ENCODE measurements around the gene MYT1.

Gene MYT1

DNA sequence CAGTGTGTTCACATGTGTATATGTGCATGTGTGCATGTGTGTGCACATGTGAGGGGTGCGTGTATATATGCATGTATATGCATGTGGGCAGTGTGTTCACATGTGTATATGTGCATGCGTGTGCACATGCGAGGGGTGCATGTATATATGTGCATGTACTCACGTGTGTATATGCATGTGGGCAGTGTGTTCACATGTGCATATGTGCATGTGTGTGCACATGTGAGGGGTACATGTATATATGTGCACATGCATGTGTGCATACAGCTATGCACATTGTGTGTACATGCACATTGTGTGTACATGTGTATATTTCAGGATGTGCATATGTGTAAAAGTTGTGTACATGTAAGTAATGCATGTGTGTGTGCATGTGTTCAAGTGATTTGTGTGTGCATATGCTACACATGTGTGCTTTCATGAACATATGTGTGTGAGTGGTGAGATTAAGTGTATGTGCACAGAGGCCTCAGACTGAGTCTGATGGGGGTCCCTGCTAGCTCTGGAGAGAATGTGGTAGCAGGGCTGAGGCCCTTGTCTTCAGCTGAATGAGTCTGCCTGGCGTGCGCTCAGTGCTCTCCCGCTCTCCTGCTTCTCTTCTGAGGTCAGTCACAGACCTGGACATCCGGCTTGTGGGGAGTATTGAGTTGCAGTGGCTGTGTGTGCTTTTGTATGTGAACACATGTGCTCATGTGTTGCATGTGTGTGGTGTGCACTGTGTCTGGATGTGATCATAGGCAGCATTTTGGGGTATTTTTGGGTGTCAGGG is 19.9 kb upstream of the MYT1 start:
- H3K9me2 ChIP-seq (replicated peaks; ENCODE audit: insufficient read depth, low read length) = no peaks in the 10 kb centered on the region
- no peaks in the 10 kb centered on the region for H3F3A ChIP-seq (ENCODE audit: insufficient read depth, low read length)

DNA sequence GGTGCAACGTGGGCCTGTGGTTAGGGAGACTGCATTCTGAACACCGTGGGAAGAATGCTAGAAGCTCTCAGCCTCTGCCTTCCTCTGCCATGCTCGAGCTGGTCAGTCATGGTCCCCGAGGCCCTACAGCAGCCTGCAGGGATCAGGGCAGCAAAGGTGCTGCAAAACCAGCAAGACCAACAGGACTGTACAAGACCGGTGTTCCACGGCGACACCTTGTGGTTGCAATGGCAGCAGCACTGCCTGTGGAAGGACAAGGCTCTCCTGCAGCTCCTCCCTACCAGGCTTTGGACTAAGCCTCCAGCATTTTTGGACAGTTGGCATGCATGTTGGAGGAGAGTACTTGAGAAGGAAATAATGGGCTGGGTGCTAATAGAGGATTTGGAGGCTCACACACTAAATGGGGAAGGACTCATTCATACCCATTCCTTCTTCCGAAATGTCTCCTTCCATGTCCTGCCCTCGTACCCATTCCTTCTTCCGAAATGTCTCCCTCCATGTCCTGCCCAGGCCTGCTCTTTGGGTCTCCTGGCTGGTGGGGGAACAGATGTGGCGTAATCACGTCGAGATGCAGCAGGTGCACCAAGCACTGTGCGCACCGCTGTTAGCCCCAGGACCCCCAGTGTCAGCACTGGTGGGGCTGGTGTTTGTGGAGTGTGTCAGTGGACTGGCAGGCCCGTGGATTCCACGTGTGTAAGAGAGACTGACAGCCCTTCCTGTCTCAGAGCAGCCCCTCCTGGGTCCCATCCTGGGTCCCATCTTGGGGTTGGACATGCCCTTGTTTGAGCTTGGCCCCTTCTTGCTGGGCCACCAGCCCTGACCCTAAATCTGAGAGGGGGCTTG is 18.6 kb upstream of the MYT1 start:
- Histone ChIP-seq H3K27ac (ENCODE audit: low read length) (no peak overlapping the region), H3K27me3 (replicated peaks; ENCODE audit: insufficient read depth, low read length) (peaks cover 70% of the 10 kb centered on the region), H2AFZ (ENCODE audit: low read length) (no peak overlapping the region), H3K9ac (ENCODE audit: low read length) (no peak overlapping the region), H3K4me2 (ENCODE audit: low read depth, low read length) (no peak overlapping the region), H3K36me3 (replicated peaks; ENCODE audit: insufficient read depth, low read length) (no peaks in the 10 kb centered on the region), H3F3A (ENCODE audit: insufficient read depth, low read length) (no peaks in the 10 kb centered on the region), H3K4me3 (ENCODE audit: low read length) (no peak overlapping the region), H3K9me2 (replicated peaks; ENCODE audit: insufficient read depth, low read length) (no peaks in the 10 kb centered on the region), H3K4me1 (ENCODE audit: low read length) (no peaks in the 10 kb centered on the region), H4K20me1 (ENCODE audit: insufficient read depth, low read length) (no peaks in the 10 kb centered on the region), H3K79me2 (ENCODE audit: low read length) (no peaks in the 10 kb centered on the region), H3K9me3 (replicated peaks; ENCODE audit: insufficient read depth, low read length) (no peaks in the 10 kb centered on the region)
- TF ChIP-seq EZH2 (optimal IDR thresholded peaks at IDR 0.05; ENCODE audit: low read depth, low read length) = no peak
- TF ChIP-seq EZH2phosphoT487 (IDR thresholded peaks at IDR 0.05; ENCODE audit: low read length) = no peak
- TF ChIP-seq, protein P1, sequence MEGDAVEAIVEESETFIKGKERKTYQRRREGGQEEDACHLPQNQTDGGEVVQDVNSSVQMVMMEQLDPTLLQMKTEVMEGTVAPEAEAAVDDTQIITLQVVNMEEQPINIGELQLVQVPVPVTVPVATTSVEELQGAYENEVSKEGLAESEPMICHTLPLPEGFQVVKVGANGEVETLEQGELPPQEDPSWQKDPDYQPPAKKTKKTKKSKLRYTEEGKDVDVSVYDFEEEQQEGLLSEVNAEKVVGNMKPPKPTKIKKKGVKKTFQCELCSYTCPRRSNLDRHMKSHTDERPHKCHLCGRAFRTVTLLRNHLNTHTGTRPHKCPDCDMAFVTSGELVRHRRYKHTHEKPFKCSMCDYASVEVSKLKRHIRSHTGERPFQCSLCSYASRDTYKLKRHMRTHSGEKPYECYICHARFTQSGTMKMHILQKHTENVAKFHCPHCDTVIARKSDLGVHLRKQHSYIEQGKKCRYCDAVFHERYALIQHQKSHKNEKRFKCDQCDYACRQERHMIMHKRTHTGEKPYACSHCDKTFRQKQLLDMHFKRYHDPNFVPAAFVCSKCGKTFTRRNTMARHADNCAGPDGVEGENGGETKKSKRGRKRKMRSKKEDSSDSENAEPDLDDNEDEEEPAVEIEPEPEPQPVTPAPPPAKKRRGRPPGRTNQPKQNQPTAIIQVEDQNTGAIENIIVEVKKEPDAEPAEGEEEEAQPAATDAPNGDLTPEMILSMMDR (IDR thresholded peaks at IDR 0.05; ENCODE audit: low read length) = peak; percentile 33
- no peak for DNase-seq

More for the DNA sequence above, 19.9 kb upstream of the MYT1 start:
- Histone ChIP-seq H3K9ac (ENCODE audit: low read length) (no peak overlapping the region), H3K27ac (ENCODE audit: low read length) (no peak overlapping the region), H3K79me2 (ENCODE audit: low read length) (no peaks in the 10 kb centered on the region), H4K20me1 (ENCODE audit: insufficient read depth, low read length) (no peaks in the 10 kb centered on the region), H3K4me1 (ENCODE audit: low read length) (no peaks in the 10 kb centered on the region), H3K4me3 (ENCODE audit: low read length) (no peak overlapping the region), H3K36me3 (replicated peaks; ENCODE audit: insufficient read depth, low read length) (no peaks in the 10 kb centered on the region), H3K9me3 (replicated peaks; ENCODE audit: insufficient read depth, low read length) (no peaks in the 10 kb centered on the region), H3K4me2 (ENCODE audit: low read depth, low read length) (no peak overlapping the region), H2AFZ (ENCODE audit: low read length) (no peak overlapping the region), H3K27me3 (replicated peaks; ENCODE audit: insufficient read depth, low read length) (peaks cover 70% of the 10 kb centered on the region)
- no peak for TF ChIP-seq EZH2phosphoT487 (IDR thresholded peaks at IDR 0.05; ENCODE audit: low read length)
- no peak for TF ChIP-seq EZH2 (optimal IDR thresholded peaks at IDR 0.05; ENCODE audit: low read depth, low read length)
- TF ChIP-seq, protein P1 (IDR thresholded peaks at IDR 0.05; ENCODE audit: low read length) = no peak
- no peak for DNase-seq

DNA sequence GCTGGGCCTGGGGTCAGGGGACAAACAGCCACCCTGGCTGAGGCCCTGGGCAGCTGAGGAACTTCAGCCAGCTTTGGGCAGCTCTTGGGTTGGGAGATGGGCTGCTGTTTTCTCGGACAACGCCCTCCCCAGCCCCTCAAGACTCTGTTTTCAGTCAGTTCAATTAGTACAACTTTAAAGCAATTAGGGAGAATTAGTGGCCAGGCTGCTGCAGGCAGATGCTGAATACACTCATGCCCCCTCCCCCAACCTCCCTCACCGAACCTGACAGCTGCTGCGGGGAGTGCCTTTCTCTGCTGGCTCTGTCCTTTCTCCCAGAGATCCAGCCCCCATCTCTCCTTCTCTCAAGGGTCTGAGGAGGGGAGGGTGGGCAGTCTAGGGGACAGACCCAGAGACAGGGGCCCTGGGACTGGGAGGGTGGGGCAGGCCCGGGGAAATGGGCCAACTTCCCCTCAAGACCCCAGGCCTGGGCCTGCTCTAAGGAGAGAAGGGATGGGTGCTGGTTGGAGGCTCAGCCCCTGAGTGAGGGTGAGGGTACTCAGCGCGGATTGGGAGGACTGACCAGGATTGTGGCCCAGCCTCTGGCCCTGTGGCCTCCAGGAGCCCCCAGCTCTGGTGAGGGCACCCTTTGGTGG is 17.8 kb upstream of the MYT1 start:
- Histone ChIP-seq H3K27me3 (replicated peaks; ENCODE audit: insufficient read depth, low read length) (peaks cover 70% of the 10 kb centered on the region), H3K9me3 (replicated peaks; ENCODE audit: insufficient read depth, low read length) (no peaks in the 10 kb centered on the region), H3K4me3 (ENCODE audit: low read length) (no peak overlapping the region), H3K9ac (ENCODE audit: low read length) (no peak overlapping the region), H3K4me1 (ENCODE audit: low read length) (no peaks in the 10 kb centered on the region), H3K27ac (ENCODE audit: low read length) (no peak overlapping the region), H2AFZ (ENCODE audit: low read length) (no peak overlapping the region), H3K79me2 (ENCODE audit: low read length) (no peaks in the 10 kb centered on the region), H3K9me2 (replicated peaks; ENCODE audit: insufficient read depth, low read length) (no peaks in the 10 kb centered on the region), H3K4me2 (ENCODE audit: low read depth, low read length) (no peak overlapping the region), H3K36me3 (replicated peaks; ENCODE audit: insufficient read depth, low read length) (no peaks in the 10 kb centered on the region), H3F3A (ENCODE audit: insufficient read depth, low read length) (no peaks in the 10 kb centered on the region), H4K20me1 (ENCODE audit: insufficient read depth, low read length) (no peaks in the 10 kb centered on the region)
- DNase-seq = no peak
- TF ChIP-seq EZH2phosphoT487 (IDR thresholded peaks at IDR 0.05; ENCODE audit: low read length) = no peak
- TF ChIP-seq, protein P1 (IDR thresholded peaks at IDR 0.05; ENCODE audit: low read length) = no peak
- TF ChIP-seq EZH2 (optimal IDR thresholded peaks at IDR 0.05; ENCODE audit: low read depth, low read length) = no peak
